ENCODE data around the gene FER1L5.

DNA sequence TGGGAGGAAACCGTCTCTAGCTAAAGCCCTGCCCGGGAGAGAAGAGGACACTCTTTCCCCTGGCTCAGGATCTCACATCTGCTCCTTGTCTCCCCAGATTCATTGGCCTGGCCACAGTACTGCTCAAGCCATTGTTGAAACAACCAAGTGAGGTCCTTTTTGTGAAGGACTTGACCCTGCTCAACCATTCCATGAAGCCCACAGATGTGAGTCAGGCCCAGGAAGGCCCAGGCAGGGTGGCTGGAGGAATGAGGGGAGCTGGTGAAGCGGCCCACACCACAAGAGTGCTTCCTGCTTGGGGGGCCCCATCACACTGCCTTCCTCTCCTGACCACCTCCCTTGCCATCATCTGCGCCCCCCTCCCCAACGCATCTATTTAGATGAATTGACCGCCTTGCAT, 5.1 kb downstream of the FER1L5 start:
- TF ChIP-seq, protein P1, sequence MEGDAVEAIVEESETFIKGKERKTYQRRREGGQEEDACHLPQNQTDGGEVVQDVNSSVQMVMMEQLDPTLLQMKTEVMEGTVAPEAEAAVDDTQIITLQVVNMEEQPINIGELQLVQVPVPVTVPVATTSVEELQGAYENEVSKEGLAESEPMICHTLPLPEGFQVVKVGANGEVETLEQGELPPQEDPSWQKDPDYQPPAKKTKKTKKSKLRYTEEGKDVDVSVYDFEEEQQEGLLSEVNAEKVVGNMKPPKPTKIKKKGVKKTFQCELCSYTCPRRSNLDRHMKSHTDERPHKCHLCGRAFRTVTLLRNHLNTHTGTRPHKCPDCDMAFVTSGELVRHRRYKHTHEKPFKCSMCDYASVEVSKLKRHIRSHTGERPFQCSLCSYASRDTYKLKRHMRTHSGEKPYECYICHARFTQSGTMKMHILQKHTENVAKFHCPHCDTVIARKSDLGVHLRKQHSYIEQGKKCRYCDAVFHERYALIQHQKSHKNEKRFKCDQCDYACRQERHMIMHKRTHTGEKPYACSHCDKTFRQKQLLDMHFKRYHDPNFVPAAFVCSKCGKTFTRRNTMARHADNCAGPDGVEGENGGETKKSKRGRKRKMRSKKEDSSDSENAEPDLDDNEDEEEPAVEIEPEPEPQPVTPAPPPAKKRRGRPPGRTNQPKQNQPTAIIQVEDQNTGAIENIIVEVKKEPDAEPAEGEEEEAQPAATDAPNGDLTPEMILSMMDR (IDR thresholded peaks at IDR 0.05), result no peak
- TF ChIP-seq EZH2 (IDR thresholded peaks at IDR 0.05; ENCODE audit: borderline replicate concordance, insufficient read depth, low read depth, low read length, poor library complexity, severe bottlenecking), result no peak
